CD14-positive monocyte (primary cell): ENCODE results near the gene BEX3. TPM values are rescaled to one million over a fixed set of nuclear protein-coding genes. Genes with fewer than 3 reads are reported as not detected.
A peak's percentile ranks its signal among the peaks of the same experiment; 100 is the strongest.

Experiments used
- DNase-seq, 3 donors: peaks; one replicate each; pipeline ENCODE4 v3.0.0-alpha.2; 2011 to 2022
- H2AFZ ChIP-seq: 2 replicates; pipeline ENCODE4 v1.6.0; 2012; ENCODE audit warnings: mild to moderate bottlenecking, low read depth, low read length, inconsistent platforms; ENCODE audit not compliant: insufficient read depth, poor library complexity, severe bottlenecking
- H3K27ac ChIP-seq, 2 donors: 1 replicate in 1 of 2; 2 replicates in 1 of 2; pipeline ENCODE4 v1.5.1; 2012 to 2013; ENCODE audit warnings: low read length in 2 of 2, control low read depth in 1 of 2, inconsistent platforms in 1 of 2, low read depth in 1 of 2, mild to moderate bottlenecking in 1 of 2
- H3K27me3 ChIP-seq, 2 donors: one replicate each; pipeline versions ENCODE4 v1.6.0 to v1.6.1; 2011 to 2013; ENCODE audit warnings: low read length in 2 of 2; ENCODE audit not compliant: control insufficient read depth in 2 of 2, insufficient read depth in 2 of 2
- H3K36me3 ChIP-seq, 2 donors: replicated peaks in 1 of 2; 1 replicate in 1 of 2; 2 replicates in 1 of 2; pipeline versions ENCODE4 v1.5.1 to v1.6.1; 2012 to 2013; ENCODE audit warnings: low read length in 2 of 2, control low read depth in 1 of 2, inconsistent platforms in 1 of 2, mild to moderate bottlenecking in 1 of 2; ENCODE audit not compliant: insufficient read depth in 2 of 2, control insufficient read depth in 1 of 2
- H3K4me1 ChIP-seq, 2 donors: 1 replicate in 1 of 2; 2 replicates in 1 of 2; pipeline versions ENCODE4 v1.5.1 to v1.6.1; 2012 to 2013; ENCODE audit warnings: low read length in 2 of 2, control low read depth in 1 of 2, inconsistent platforms in 1 of 2, mild to moderate bottlenecking in 1 of 2, moderate library complexity in 1 of 2; ENCODE audit not compliant: insufficient read depth in 2 of 2, control insufficient read depth in 1 of 2
- H3K4me2 ChIP-seq: replicated peaks from 2 replicates; pipeline ENCODE3; 2012; ENCODE audit warnings: low read length, moderate library complexity, mild to moderate bottlenecking; ENCODE audit not compliant: poor library complexity, severe bottlenecking; ENCODE audit errors: extremely low read depth
- H3K4me3 ChIP-seq, 3 experiments: fragments of 200-600 bp in 1 of 3; sonication (generic) in 1 of 3; replicated peaks in 1 of 3; 1 replicate in 2 of 3; 2 replicates in 1 of 3; pipeline ENCODE4 v1.5.1; 2011 to 2013; ENCODE audit warnings: low read length in 3 of 3, mild to moderate bottlenecking in 3 of 3, control low read depth in 2 of 3, low read depth in 2 of 3, inconsistent platforms in 1 of 3, moderate library complexity in 1 of 3
- H3K79me2 ChIP-seq: 2 replicates; pipeline ENCODE4 v1.6.0; 2012; ENCODE audit warnings: mild to moderate bottlenecking, control low read depth, inconsistent platforms, low read length, moderate library complexity; ENCODE audit not compliant: insufficient read depth
- H3K9ac ChIP-seq: 2 replicates; pipeline ENCODE4 v1.6.0; 2017; ENCODE audit warnings: low read length, mild to moderate bottlenecking; ENCODE audit not compliant: insufficient read depth, poor library complexity, severe bottlenecking
- H3K9me3 ChIP-seq, 2 donors: replicated peaks in 1 of 2; 1 replicate in 1 of 2; 2 replicates in 1 of 2; pipeline versions ENCODE4 v1.5.1 to v1.6.1; 2012 to 2013; ENCODE audit warnings: low read length in 2 of 2, control low read depth in 1 of 2; ENCODE audit not compliant: control insufficient read depth in 1 of 2, insufficient read depth in 1 of 2
- H4K20me1 ChIP-seq: 2 replicates; pipeline ENCODE4 v1.6.0; 2012; ENCODE audit warnings: mild to moderate bottlenecking, low read length, control low read depth, moderate library complexity; ENCODE audit not compliant: insufficient read depth
- H3K27ac Mint-ChIP-seq, 7 donors: one replicate each; pipeline ENCODE4 v1.8.0; 2020; ENCODE audit warnings: mild to moderate bottlenecking in 7 of 7, mixed read lengths in 7 of 7, moderate library complexity in 6 of 7, inconsistent platforms in 2 of 7
- H3K27me3 Mint-ChIP-seq, 3 donors: one replicate each; pipeline ENCODE4 v1.8.0; 2021 to 2022; ENCODE audit warnings: low read depth in 3 of 3, mild to moderate bottlenecking in 3 of 3, mixed read lengths in 3 of 3, moderate library complexity in 3 of 3, inconsistent platforms in 1 of 3
- H3K36me3 Mint-ChIP-seq, 2 donors: one replicate each; pipeline ENCODE4 v1.8.0; 2020; ENCODE audit warnings: mixed read lengths in 2 of 2, inconsistent platforms in 1 of 2, mild to moderate bottlenecking in 1 of 2
- H3K4me1 Mint-ChIP-seq: one replicate; pipeline ENCODE4 v1.8.0; 2020; ENCODE audit warnings: mild to moderate bottlenecking, mixed read lengths
- H3K4me3 Mint-ChIP-seq, 2 donors: one replicate each; pipeline ENCODE4 v1.8.0; 2020; ENCODE audit warnings: mild to moderate bottlenecking in 2 of 2, mixed read lengths in 2 of 2, moderate library complexity in 1 of 2
- H3K9me3 Mint-ChIP-seq, 7 donors: one replicate each; pipeline ENCODE4 v1.8.0; 2020 to 2022; ENCODE audit warnings: mixed read lengths in 7 of 7, mild to moderate bottlenecking in 6 of 7, moderate library complexity in 6 of 7, inconsistent platforms in 2 of 7
- WGBS: methylation state at CpG from one replicate; pipeline ENCODE4 v1.1.5; 2013; ENCODE audit warnings: missing lambda C conversion rate; ENCODE audit not compliant: insufficient coverage; 5-methylcytosine and 5-hydroxymethylcytosine counted together
- intact Hi-C, 2 donors: fragments of 100-400 bp; cut with micrococcal nuclease; formaldehyde crosslinking; loops; one replicate each; pipeline versions ENCODE4 v1.15.0 to v1.15.1; 2023
- polyA plus RNA-seq, 3 donors: library from polyadenylated mRNA; depleted of rRNA in 1 of 3; unstranded in 2 of 3; stranded (reverse) in 1 of 3; fragments of 300-500 nt in 2 of 3; fragments of >200 nt in 1 of 3; fragmentation: Illumina TruSeq in 2 of 3; gene quantifications; 1 replicate in 2 of 3; 2 replicates in 1 of 3; pipeline ENCODE4 v1.2.3, GENCODE V29; 2012 to 2021
- TF ChIP-seq, protein P1 (sequence below): fragments of 200-600 bp; IDR thresholded peaks from one replicate; pipeline ENCODE4 v1.8.0; 2022; ENCODE audit warnings: antibody characterized with exemption, mild to moderate bottlenecking

Gene BEX3
- polyA plus RNA-seq, 3 donors = 0.49 to 2.7 (median 2.0) TPM

DNA sequence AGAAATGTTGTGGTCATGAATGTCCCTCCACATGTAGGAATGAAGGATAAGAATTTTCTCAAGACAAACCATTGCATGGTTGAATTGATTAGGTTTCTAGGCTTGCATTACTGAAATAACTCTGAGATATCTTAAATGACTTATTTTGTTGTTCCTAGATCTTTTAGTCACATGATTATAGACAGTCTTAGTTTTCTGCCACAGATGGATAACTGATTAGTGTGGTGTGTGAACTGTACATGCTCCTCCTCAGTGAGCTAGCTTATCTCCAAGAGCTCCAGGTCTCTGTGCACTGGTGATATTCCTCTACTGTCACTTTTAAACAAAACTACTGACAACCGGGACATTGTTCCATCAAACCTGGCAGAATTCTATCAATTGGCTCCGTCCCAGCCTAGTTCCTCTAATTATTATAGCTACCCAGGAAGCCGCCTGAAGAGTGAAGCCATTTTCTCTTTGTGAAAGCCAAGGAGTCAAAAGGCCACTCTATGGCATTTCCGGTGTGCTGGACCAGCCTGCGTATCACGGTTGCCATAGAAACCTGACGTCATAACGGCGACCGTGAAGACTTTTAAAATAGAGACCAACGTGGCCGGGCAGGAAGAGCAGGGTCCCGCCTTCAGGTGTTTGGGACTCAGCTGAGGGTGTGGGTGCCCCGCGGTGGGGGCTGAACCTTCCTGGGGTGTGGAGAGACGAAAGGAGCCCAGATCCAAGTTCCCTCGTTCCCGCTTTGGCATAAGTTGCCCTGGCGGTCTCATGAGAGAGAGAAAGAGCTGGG lies 28.1 kb downstream of the BEX3 start:
- WGBS = 1% methylated on average over 13 of the region's 19 CpGs
- H3K27ac ChIP-seq = no peak overlapping the region
- no peaks in the 10 kb centered on the region for H3K36me3 Mint-ChIP-seq
- H3K9me3 ChIP-seq = no peaks in the 10 kb centered on the region
- H3K4me3 Mint-ChIP-seq = peak overlapping the region; percentile 87 to 90
- peak overlapping the region; percentile 69 for H3K4me2 ChIP-seq
- no peaks in the 10 kb centered on the region for H3K79me2 ChIP-seq
- H4K20me1 ChIP-seq = no peaks in the 10 kb centered on the region
- H3K27ac Mint-ChIP-seq = peak overlapping the region in 5 of 7 donors; percentile 40 to 87 (median 73)
- peak overlapping the region; percentile 83 for H2AFZ ChIP-seq
- H3K27me3 Mint-ChIP-seq = peaks cover 0 to 23% (median 0%) of the 10 kb centered on the region in 3 donors
- no peaks in the 10 kb centered on the region for H3K36me3 ChIP-seq
- TF ChIP-seq, protein P1, sequence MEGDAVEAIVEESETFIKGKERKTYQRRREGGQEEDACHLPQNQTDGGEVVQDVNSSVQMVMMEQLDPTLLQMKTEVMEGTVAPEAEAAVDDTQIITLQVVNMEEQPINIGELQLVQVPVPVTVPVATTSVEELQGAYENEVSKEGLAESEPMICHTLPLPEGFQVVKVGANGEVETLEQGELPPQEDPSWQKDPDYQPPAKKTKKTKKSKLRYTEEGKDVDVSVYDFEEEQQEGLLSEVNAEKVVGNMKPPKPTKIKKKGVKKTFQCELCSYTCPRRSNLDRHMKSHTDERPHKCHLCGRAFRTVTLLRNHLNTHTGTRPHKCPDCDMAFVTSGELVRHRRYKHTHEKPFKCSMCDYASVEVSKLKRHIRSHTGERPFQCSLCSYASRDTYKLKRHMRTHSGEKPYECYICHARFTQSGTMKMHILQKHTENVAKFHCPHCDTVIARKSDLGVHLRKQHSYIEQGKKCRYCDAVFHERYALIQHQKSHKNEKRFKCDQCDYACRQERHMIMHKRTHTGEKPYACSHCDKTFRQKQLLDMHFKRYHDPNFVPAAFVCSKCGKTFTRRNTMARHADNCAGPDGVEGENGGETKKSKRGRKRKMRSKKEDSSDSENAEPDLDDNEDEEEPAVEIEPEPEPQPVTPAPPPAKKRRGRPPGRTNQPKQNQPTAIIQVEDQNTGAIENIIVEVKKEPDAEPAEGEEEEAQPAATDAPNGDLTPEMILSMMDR = no peak
- peaks cover 12% of the 10 kb centered on the region for H3K4me1 Mint-ChIP-seq
- peaks cover 5 to 6% of the 10 kb centered on the region in 2 donors for H3K4me1 ChIP-seq
- H3K4me3 ChIP-seq = peak overlapping the region; percentile 13 to 73 (median 28)
- no peak overlapping the region for H3K9ac ChIP-seq
- intact Hi-C loops = no loop called here
- no peaks in the 10 kb centered on the region for H3K27me3 ChIP-seq
- H3K9me3 Mint-ChIP-seq = no peaks in the 10 kb centered on the region
- DNase-seq = peak; percentile 62 to 82 (median 65)

DNA sequence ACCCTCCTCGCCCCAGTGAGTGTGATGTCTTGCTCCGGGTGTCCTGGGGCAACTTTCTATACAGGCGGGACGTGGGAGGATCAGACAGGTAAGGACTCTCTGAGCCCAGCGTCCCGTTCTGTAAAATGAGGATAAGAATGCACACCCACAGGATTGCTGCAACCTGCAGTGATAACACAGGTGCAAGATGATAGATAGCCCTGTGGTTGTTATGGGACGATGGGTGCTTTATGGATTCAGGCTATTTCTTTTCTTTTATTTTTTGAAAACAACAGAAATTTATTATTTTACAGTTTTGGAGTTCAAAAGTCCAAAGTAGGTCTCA lies 28.6 kb downstream of the BEX3 start:
- peak overlapping the region in 3 of 7 donors; percentile 40 to 87 (median 87) for H3K27ac Mint-ChIP-seq
- H3K4me1 Mint-ChIP-seq = peaks cover 12% of the 10 kb centered on the region
- H3K36me3 Mint-ChIP-seq = no peaks in the 10 kb centered on the region
- WGBS = no CpG with 5 or more reads among the region's 7 CpGs
- H3K4me3 Mint-ChIP-seq = peak overlapping the region; percentile 87 to 90
- peaks cover 5 to 6% of the 10 kb centered on the region in 2 donors for H3K4me1 ChIP-seq
- DNase-seq = no peak
- no peaks in the 10 kb centered on the region for H3K27me3 ChIP-seq
- no peaks in the 10 kb centered on the region for H4K20me1 ChIP-seq
- H3K27ac ChIP-seq = no peak overlapping the region
- H3K4me3 ChIP-seq = peak overlapping the region; percentile 13 to 73 (median 28)
- H3K27me3 Mint-ChIP-seq = peaks cover 0 to 26% (median 0%) of the 10 kb centered on the region in 3 donors
- intact Hi-C loops = no loop called here
- no peaks in the 10 kb centered on the region for H3K36me3 ChIP-seq
- no peaks in the 10 kb centered on the region for H3K9me3 ChIP-seq
- H2AFZ ChIP-seq = peak overlapping the region; percentile 83
- no peaks in the 10 kb centered on the region for H3K9me3 Mint-ChIP-seq
- no peak overlapping the region for H3K9ac ChIP-seq
- TF ChIP-seq, protein P1 = no peak
- H3K79me2 ChIP-seq = no peaks in the 10 kb centered on the region
- peak overlapping the region; percentile 69 for H3K4me2 ChIP-seq
